HCT116 (cell line): Measurements from ENCODE around the gene LMNTD2.

Experiments used
- POLR2A ChIP-seq: IDR thresholded peaks from 2 replicates; pipeline ENCODE4 v1.7.0; 2011; ENCODE audit warnings: borderline replicate concordance; ENCODE audit not compliant: insufficient read depth, insufficient read length; ENCODE audit errors: extremely low read depth
- POLR2AphosphoS5 ChIP-seq: IDR thresholded peaks from 2 replicates; pipeline ENCODE4 v1.6.1; 2011; ENCODE audit warnings: mild to moderate bottlenecking, low read depth, low read length, moderate library complexity
- SP1 ChIP-seq: IDR thresholded peaks from 2 replicates; pipeline ENCODE4 v1.6.1; 2012; ENCODE audit warnings: low read depth
- TF ChIP-seq, protein P1 (sequence below), 3 experiments: fragments of 200-600 bp in 1 of 3; sonication (generic) in 1 of 3; IDR thresholded peaks in 2 of 3; conservative IDR thresholded peaks in 1 of 3; 2 replicates each; pipeline ENCODE4 v1.5.1; 2012 to 2017; ENCODE audit warnings: low read depth in 2 of 3, low read length in 2 of 3, antibody characterized with exemption in 1 of 3, borderline replicate concordance in 1 of 3, control low read depth in 1 of 3, mild to moderate bottlenecking in 1 of 3, mixed read lengths in 1 of 3, mixed run types in 1 of 3, moderate library complexity in 1 of 3; ENCODE audit not compliant: insufficient read depth in 1 of 3

- TF ChIP-seq SP1 (no peak), POLR2A (no peak), POLR2AphosphoS5 (no peak)
- TF ChIP-seq, protein P1, sequence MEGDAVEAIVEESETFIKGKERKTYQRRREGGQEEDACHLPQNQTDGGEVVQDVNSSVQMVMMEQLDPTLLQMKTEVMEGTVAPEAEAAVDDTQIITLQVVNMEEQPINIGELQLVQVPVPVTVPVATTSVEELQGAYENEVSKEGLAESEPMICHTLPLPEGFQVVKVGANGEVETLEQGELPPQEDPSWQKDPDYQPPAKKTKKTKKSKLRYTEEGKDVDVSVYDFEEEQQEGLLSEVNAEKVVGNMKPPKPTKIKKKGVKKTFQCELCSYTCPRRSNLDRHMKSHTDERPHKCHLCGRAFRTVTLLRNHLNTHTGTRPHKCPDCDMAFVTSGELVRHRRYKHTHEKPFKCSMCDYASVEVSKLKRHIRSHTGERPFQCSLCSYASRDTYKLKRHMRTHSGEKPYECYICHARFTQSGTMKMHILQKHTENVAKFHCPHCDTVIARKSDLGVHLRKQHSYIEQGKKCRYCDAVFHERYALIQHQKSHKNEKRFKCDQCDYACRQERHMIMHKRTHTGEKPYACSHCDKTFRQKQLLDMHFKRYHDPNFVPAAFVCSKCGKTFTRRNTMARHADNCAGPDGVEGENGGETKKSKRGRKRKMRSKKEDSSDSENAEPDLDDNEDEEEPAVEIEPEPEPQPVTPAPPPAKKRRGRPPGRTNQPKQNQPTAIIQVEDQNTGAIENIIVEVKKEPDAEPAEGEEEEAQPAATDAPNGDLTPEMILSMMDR (IDR thresholded peaks at IDR 0.05 in 2 of 3, conservative IDR thresholded peaks at IDR 0.05 in 1 of 3; ENCODE audit: borderline replicate concordance in 1 of 3, insufficient read depth in 1 of 3, low read depth in 2 of 3, low read length in 2 of 3), result no peak
These were observed 42.6 kb upstream of the LMNTD2 start for GRCh38 chr11:603154-603553.
